ENCODE data around the gene CHIC2. TPM values are rescaled to one million over a fixed set of nuclear protein-coding genes. Genes with fewer than 3 reads are reported as not detected.

Gene CHIC2
- total RNA-seq, 1 experiment from 2014 or later = 52.3 TPM

- CTCF ChIA-PET = no interaction called here
- ATAC-seq = no peak
- POLR2A ChIA-PET (ENCODE audit: unreplicated experiment) = no interaction called here
These were observed 69.9 kb downstream of the CHIC2 start for GRCh38 chr4:53994382-53995102.

GRCh38 chr4:53992785-53993184, 71.6 kb downstream of the CHIC2 start:
- TF ChIP-seq, protein P1, sequence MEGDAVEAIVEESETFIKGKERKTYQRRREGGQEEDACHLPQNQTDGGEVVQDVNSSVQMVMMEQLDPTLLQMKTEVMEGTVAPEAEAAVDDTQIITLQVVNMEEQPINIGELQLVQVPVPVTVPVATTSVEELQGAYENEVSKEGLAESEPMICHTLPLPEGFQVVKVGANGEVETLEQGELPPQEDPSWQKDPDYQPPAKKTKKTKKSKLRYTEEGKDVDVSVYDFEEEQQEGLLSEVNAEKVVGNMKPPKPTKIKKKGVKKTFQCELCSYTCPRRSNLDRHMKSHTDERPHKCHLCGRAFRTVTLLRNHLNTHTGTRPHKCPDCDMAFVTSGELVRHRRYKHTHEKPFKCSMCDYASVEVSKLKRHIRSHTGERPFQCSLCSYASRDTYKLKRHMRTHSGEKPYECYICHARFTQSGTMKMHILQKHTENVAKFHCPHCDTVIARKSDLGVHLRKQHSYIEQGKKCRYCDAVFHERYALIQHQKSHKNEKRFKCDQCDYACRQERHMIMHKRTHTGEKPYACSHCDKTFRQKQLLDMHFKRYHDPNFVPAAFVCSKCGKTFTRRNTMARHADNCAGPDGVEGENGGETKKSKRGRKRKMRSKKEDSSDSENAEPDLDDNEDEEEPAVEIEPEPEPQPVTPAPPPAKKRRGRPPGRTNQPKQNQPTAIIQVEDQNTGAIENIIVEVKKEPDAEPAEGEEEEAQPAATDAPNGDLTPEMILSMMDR (conservative IDR thresholded peaks at IDR 0.05; ENCODE audit: low read depth, low read length) = no peak
- TF ChIP-seq EZH2 (IDR thresholded peaks at IDR 0.05; ENCODE audit: low read length, unreplicated experiment) (no peak), EZH2phosphoT487 (IDR thresholded peaks at IDR 0.05; ENCODE audit: borderline replicate concordance, low read length) (no peak)
- H3K9ac ChIP-seq (ENCODE audit: low read length) = no peak overlapping the region
- no peak overlapping the region for H3K4me3 ChIP-seq (ENCODE audit: low read length)
- H3K4me2 ChIP-seq (ENCODE audit: low read length) = no peak overlapping the region
- H4K20me1 ChIP-seq (ENCODE audit: low read length) = no peaks in the 10 kb centered on the region
- no peak overlapping the region for H2AFZ ChIP-seq (ENCODE audit: low read length)
- ChIA-PET CTCF (no interaction called here), POLR2A (ENCODE audit: unreplicated experiment) (no interaction called here)
- no peaks in the 10 kb centered on the region for H3K27me3 ChIP-seq (ENCODE audit: low read length)
- H3K4me1 ChIP-seq (ENCODE audit: insufficient read depth, low read length) = peaks cover 4% of the 10 kb centered on the region; the same call in 1 of the 2 replicates
- H3K36me3 ChIP-seq (ENCODE audit: low read depth, low read length) = no peaks in the 10 kb centered on the region
- no peak overlapping the region for H3K27ac ChIP-seq (ENCODE audit: low read length)
- H3K79me2 ChIP-seq (ENCODE audit: low read length) = no peaks in the 10 kb centered on the region
- H3K9me2 ChIP-seq (replicated peaks; ENCODE audit: low read length) = no peaks in the 10 kb centered on the region
- DNase-seq = no peak
- no TSS peak for BruUV-seq (replicated peaks)
- intact Hi-C loops (cut with micrococcal nuclease) = no loop called here
- no peaks in the 10 kb centered on the region for H3F3A ChIP-seq (ENCODE audit: low read length, unreplicated experiment)
- no peak for ATAC-seq
- no peaks in the 10 kb centered on the region for H3K9me3 ChIP-seq (ENCODE audit: low read length)

More at GRCh38 chr4:53994382-53995102, 69.9 kb downstream of the CHIC2 start:
- intact Hi-C loops (cut with micrococcal nuclease) = no loop called here
- BruUV-seq (replicated peaks) = no TSS peak
- Histone ChIP-seq H3K4me2 (ENCODE audit: low read length) (no peak overlapping the region), H3K9ac (ENCODE audit: low read length) (no peak overlapping the region), H3K27ac (ENCODE audit: low read length) (no peak overlapping the region), H3K36me3 (ENCODE audit: low read depth, low read length) (no peaks in the 10 kb centered on the region), H3K27me3 (ENCODE audit: low read length) (no peaks in the 10 kb centered on the region), H3K4me3 (ENCODE audit: low read length) (no peak overlapping the region), H3K79me2 (ENCODE audit: low read length) (no peaks in the 10 kb centered on the region), H3K4me1 (ENCODE audit: insufficient read depth, low read length) (no peaks in the 10 kb centered on the region), H3K9me2 (replicated peaks; ENCODE audit: low read length) (no peaks in the 10 kb centered on the region), H3K9me3 (ENCODE audit: low read length) (no peaks in the 10 kb centered on the region), H4K20me1 (ENCODE audit: low read length) (no peaks in the 10 kb centered on the region), H3F3A (ENCODE audit: low read length, unreplicated experiment) (no peaks in the 10 kb centered on the region), H2AFZ (ENCODE audit: low read length) (no peak overlapping the region)
- DNase-seq = no peak
- no peak for TF ChIP-seq EZH2phosphoT487 (IDR thresholded peaks at IDR 0.05; ENCODE audit: borderline replicate concordance, low read length)
- TF ChIP-seq, protein P1 (conservative IDR thresholded peaks at IDR 0.05; ENCODE audit: low read depth, low read length) = no peak
- no peak for TF ChIP-seq EZH2 (IDR thresholded peaks at IDR 0.05; ENCODE audit: low read length, unreplicated experiment)

DNA sequence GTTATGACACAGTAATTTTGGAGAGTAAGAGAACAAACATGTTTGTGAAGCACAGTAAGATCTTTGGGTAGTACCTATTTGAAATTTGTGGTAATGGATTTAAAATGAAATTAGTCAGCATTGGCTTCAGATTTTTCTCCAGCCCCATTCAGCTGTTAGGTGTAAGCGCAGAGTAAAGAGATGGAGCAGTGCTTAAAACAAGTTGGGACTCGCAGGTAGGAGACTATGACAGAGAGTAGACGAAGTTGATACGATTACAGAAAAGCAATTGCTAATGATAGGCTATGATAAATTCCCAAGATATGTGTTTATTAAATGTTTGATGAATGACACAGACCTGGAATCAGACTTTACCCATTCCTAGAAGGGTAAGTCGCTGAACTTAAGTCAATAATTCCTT, 72.6 kb downstream of the CHIC2 start:
- Histone ChIP-seq H3K4me2 (ENCODE audit: low read length) (no peak overlapping the region), H3K9me3 (ENCODE audit: low read length) (no peaks in the 10 kb centered on the region), H4K20me1 (ENCODE audit: low read length) (no peaks in the 10 kb centered on the region), H3K27me3 (ENCODE audit: low read length) (no peaks in the 10 kb centered on the region), H3F3A (ENCODE audit: low read length, unreplicated experiment) (no peaks in the 10 kb centered on the region), H3K36me3 (ENCODE audit: low read depth, low read length) (no peaks in the 10 kb centered on the region), H3K9me2 (replicated peaks; ENCODE audit: low read length) (no peaks in the 10 kb centered on the region), H3K4me1 (ENCODE audit: insufficient read depth, low read length) (peaks cover 4% of the 10 kb centered on the region; the same call in 1 of the 2 replicates), H3K9ac (ENCODE audit: low read length) (no peak overlapping the region), H3K4me3 (ENCODE audit: low read length) (no peak overlapping the region), H2AFZ (ENCODE audit: low read length) (no peak overlapping the region), H3K79me2 (ENCODE audit: low read length) (no peaks in the 10 kb centered on the region), H3K27ac (ENCODE audit: low read length) (no peak overlapping the region)
- no peak for TF ChIP-seq EZH2phosphoT487 (IDR thresholded peaks at IDR 0.05; ENCODE audit: borderline replicate concordance, low read length)
- CTCF ChIA-PET = no interaction called here
- DNase-seq (no peak), ATAC-seq (no peak)
- no TSS peak for BruUV-seq (replicated peaks)
- intact Hi-C loops (cut with micrococcal nuclease) = no loop called here
- POLR2A ChIA-PET (ENCODE audit: unreplicated experiment) = no interaction called here

Data from PC-3 (cell line).